Epidermal melanocyte (primary cell): ENCODE results near the gene GPANK1.
A peak's percentile ranks its signal among the peaks of the same experiment; 100 is the strongest.

Source experiments
- DNase-seq: peaks from one replicate; pipeline ENCODE4 v3.0.0; 2011; ENCODE audit warnings: low spot score; ENCODE audit not compliant: insufficient read length

The GPANK1 gene

GRCh38 chr6:31691078-31691463, 26.3 kb upstream of the GPANK1 start:
- DNase-seq, result no peak

GRCh38 chr6:31690231-31691077, 25.7 kb upstream of the GPANK1 start:
- no peak for DNase-seq

- no peak for DNase-seq
Observed at GRCh38 chr6:31689249-31690110, 24.7 kb upstream of the GPANK1 start.

GRCh38 chr6:31687860-31688693, 23.3 kb upstream of the GPANK1 start:
- DNase-seq, result no peak

GRCh38 chr6:31687321-31687720, 22.5 kb upstream of the GPANK1 start:
- DNase-seq, result no peak

GRCh38 chr6:31686483-31686882, 21.7 kb upstream of the GPANK1 start:
- DNase-seq, result no peak

- DNase-seq, result no peak
Observed at GRCh38 chr6:31683591-31683990, 18.8 kb upstream of the GPANK1 start.

GRCh38 chr6:31681135-31681671, 16.4 kb upstream of the GPANK1 start:
- DNase-seq, result peak; percentile 22

- DNase-seq, result peak; percentile 81
Observed at GRCh38 chr6:31680226-31681134, 15.7 kb upstream of the GPANK1 start, which contains the start of gene LY6G5C. LY6G5C (minus strand) TSS chr6:31681067; CDS start chr6:31680373, 694 bp downstream.

GRCh38 chr6:31677955-31678354, 13.2 kb upstream of the GPANK1 start:
- no peak for DNase-seq

GRCh38 chr6:31676904-31677303, 12.1 kb upstream of the GPANK1 start:
- DNase-seq, result no peak

GRCh38 chr6:31676322-31676903, 11.6 kb upstream of the GPANK1 start:
- no peak for DNase-seq

- DNase-seq, result no peak
Observed at GRCh38 chr6:31669676-31670075, 4.9 kb upstream of the GPANK1 start, which contains the start of gene LY6G5B. LY6G5B (plus strand) TSS chr6:31669976; CDS start chr6:31670951, 975 bp downstream.

- no peak for DNase-seq
Observed at GRCh38 chr6:31666337-31666965, 1.7 kb upstream of the GPANK1 start.

GRCh38 chr6:31665501-31666336, 922 bp upstream of the GPANK1 start, which contains the start of gene CSNK2B:
CSNK2B (plus strand) TSS chr6:31666080; CDS start chr6:31666832, 752 bp downstream.
- peak; percentile 96 for DNase-seq

- DNase-seq, result no peak
Observed at GRCh38 chr6:31663961-31664789, 622 bp downstream of the GPANK1 start.
